Measurements from ENCODE around the gene NFYC. TPM values are rescaled to one million over a fixed set of nuclear protein-coding genes. Genes with fewer than 3 reads are reported as not detected.

Gene NFYC
- total and polyA plus RNA-seq, 8 donors, result 23.3 to 76.4 (median 40.9) TPM

- H3K27ac ChIP-seq, result no peak overlapping the region
- WGBS, 5 donors, result 70 to 95% (median 93%) methylated on average over 3 of the region's 3 CpGs
- DNase-seq, result no peak
- no peaks in the 10 kb centered on the region for H3K27me3 ChIP-seq
- H3K9me3 ChIP-seq, result no peaks in the 10 kb centered on the region
- TF ChIP-seq EP300 (IDR thresholded peaks at IDR 0.05) (no peak), POLR2AphosphoS5 (IDR thresholded peaks at IDR 0.05) (no peak), CTCF (IDR thresholded peaks at IDR 0.05) (no peak), POLR2A (IDR thresholded peaks at IDR 0.05) (no peak)
- intact Hi-C loops (cut with DNase I; ENCODE audit: low total_unique reads), result no loop called here
- H3K4me3 ChIP-seq, result no peak overlapping the region
- H3K36me3 ChIP-seq, result no peaks in the 10 kb centered on the region
- peaks cover 0 to 75% (median 42%) of the 10 kb centered on the region in 4 donors for H3K4me1 ChIP-seq
Measured at GRCh38 chr1:40703316-40703715, 11.8 kb downstream of the NFYC start.

- intact Hi-C loops (cut with DNase I; ENCODE audit: low total_unique reads), result no loop called here
- Histone ChIP-seq H3K27me3 (no peaks in the 10 kb centered on the region), H3K36me3 (no peaks in the 10 kb centered on the region), H3K9me3 (no peaks in the 10 kb centered on the region), H3K4me1 (peaks cover 5 to 73% (median 42%) of the 10 kb centered on the region in 4 donors), H3K27ac (peak overlapping the region in 1 of 5 donors; percentile 28), H3K4me3 (no peak overlapping the region)
- no peak for DNase-seq
- WGBS, 5 donors, result 71 to 79% (median 76%) methylated on average over 3 of the region's 3 CpGs
- TF ChIP-seq EP300 (IDR thresholded peaks at IDR 0.05) (no peak), POLR2AphosphoS5 (IDR thresholded peaks at IDR 0.05) (no peak), POLR2A (IDR thresholded peaks at IDR 0.05) (no peak), CTCF (IDR thresholded peaks at IDR 0.05) (no peak)
Measured at GRCh38 chr1:40704817-40705733, 13.6 kb downstream of the NFYC start.

GRCh38 chr1:40706626-40707025 lies 15.1 kb downstream of the NFYC start:
- Histone ChIP-seq H3K27ac (no peak overlapping the region), H3K9me3 (no peaks in the 10 kb centered on the region), H3K36me3 (no peaks in the 10 kb centered on the region), H3K27me3 (no peaks in the 10 kb centered on the region), H3K4me3 (no peak overlapping the region), H3K4me1 (peaks cover 17 to 73% (median 50%) of the 10 kb centered on the region in 4 donors)
- intact Hi-C loops (cut with DNase I; ENCODE audit: low total_unique reads), result no loop called here
- DNase-seq, result no peak
- TF ChIP-seq POLR2A (IDR thresholded peaks at IDR 0.05) (no peak), EP300 (IDR thresholded peaks at IDR 0.05) (no peak)
- WGBS, 5 donors, result 93 to 96% (median 96%) methylated on average over 4 of the region's 4 CpGs

DNA sequence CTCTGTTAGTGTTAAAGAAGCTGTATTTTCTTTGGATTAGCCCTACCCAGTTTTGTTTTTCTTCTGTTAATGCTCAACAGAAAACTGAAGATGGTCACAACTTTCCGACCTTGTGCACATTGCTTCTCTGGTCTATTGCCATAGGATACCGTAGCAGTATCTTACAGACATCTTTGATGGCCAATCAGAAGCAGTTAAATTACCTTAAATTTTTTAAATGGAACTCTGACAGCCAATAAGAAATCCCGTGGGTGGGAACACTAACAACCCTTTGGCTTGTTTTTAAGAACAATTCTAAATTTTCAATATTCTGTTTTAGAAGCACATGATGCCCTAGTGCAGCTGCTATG lies 17.2 kb downstream of the NFYC start:
- TF ChIP-seq POLR2A (IDR thresholded peaks at IDR 0.05) (no peak), CTCF (IDR thresholded peaks at IDR 0.05) (no peak), POLR2AphosphoS5 (IDR thresholded peaks at IDR 0.05) (no peak), EP300 (IDR thresholded peaks at IDR 0.05) (no peak)
- Histone ChIP-seq H3K4me1 (peaks cover 38 to 73% (median 59%) of the 10 kb centered on the region in 4 donors), H3K27me3 (no peaks in the 10 kb centered on the region), H3K36me3 (no peaks in the 10 kb centered on the region), H3K4me3 (peak overlapping the region; percentile 48 to 55 (median 53)), H3K27ac (peak overlapping the region; percentile 74 to 86 (median 81)), H3K9me3 (no peaks in the 10 kb centered on the region)
- no peak for DNase-seq
- 1 to 16% (median 3%) methylated on average over 3 of the region's 3 CpGs for WGBS, 5 donors
- intact Hi-C loops (cut with DNase I; ENCODE audit: low total_unique reads), result no loop called here

Measured in stomach (tissue), 9 donors.